Heart left ventricle (tissue), 16 donors: ENCODE data around the gene TMEM267. TPM values are rescaled to one million over a fixed set of nuclear protein-coding genes. Genes with fewer than 3 reads are reported as not detected.

ENCODE experiments used
- ATAC-seq, 4 donors: fragments of 200-7000 bp; cut with Tn5 transposase; one replicate each; pipeline ENCODE4 v1.9.1; 2020 to 2022; ENCODE audit warnings: moderate library complexity in 4 of 4, mild to moderate bottlenecking in 3 of 4, moderate number of reproducible peaks in 1 of 4
- DNase-seq, 5 donors: peaks; one replicate each; pipeline ENCODE4 v3.0.0-alpha.2; 2020
- H3K27ac ChIP-seq, 12 donors: fragments of 200-600 bp; sonication (generic) in 4 of 12; one replicate each; pipeline versions ENCODE4 v1.5.0 to v1.8.0; 2016 to 2022; ENCODE audit warnings: mild to moderate bottlenecking in 2 of 12
- H3K27me3 ChIP-seq, 9 donors: fragments of 200-600 bp; sonication (generic) in 2 of 9; one replicate each; pipeline versions ENCODE4 v1.5.1 to v1.8.0; 2016 to 2022; ENCODE audit warnings: mild to moderate bottlenecking in 3 of 9
- H3K36me3 ChIP-seq, 9 donors: fragments of 200-600 bp; sonication (generic) in 2 of 9; one replicate each; pipeline versions ENCODE4 v1.5.0 to v1.8.0; 2018 to 2022; ENCODE audit warnings: mild to moderate bottlenecking in 2 of 9
- H3K4me1 ChIP-seq, 12 donors: fragments of 200-600 bp; sonication (generic) in 4 of 12; one replicate each; pipeline versions ENCODE4 v1.5.0 to v1.8.0; 2016 to 2022; ENCODE audit warnings: mild to moderate bottlenecking in 3 of 12
- H3K4me3 ChIP-seq, 12 donors: fragments of 200-600 bp; sonication (generic) in 4 of 12; one replicate each; pipeline versions ENCODE4 v1.5.0 to v1.8.0; 2017 to 2022; ENCODE audit warnings: mild to moderate bottlenecking in 9 of 12, moderate library complexity in 4 of 12
- H3K9me3 ChIP-seq, 12 donors: fragments of 200-600 bp; sonication (generic) in 4 of 12; one replicate each; pipeline versions ENCODE4 v1.5.0 to v1.8.0; 2016 to 2022; ENCODE audit warnings: mild to moderate bottlenecking in 1 of 12
- CTCF ChIP-seq, 12 donors: fragments of 200-600 bp; sonication (generic) in 4 of 12; IDR thresholded peaks; one replicate each; pipeline versions ENCODE4 v1.5.0 to v1.8.0; 2018 to 2022; ENCODE audit warnings: antibody characterized with exemption in 12 of 12, mild to moderate bottlenecking in 5 of 12
- POLR2A ChIP-seq, 2 donors: fragments of 450-650 bp; IDR thresholded peaks; one replicate each; pipeline ENCODE4 v1.6.1; 2017; ENCODE audit warnings: antibody characterized with exemption in 2 of 2, mild to moderate bottlenecking in 2 of 2, moderate library complexity in 2 of 2
- WGBS, 4 donors: extraction: QIAGEN DNeasy Blood & Tissue Kit in 2 of 4; methylation state at CpG; one replicate each; pipeline versions ENCODE4 v1.1.5 to v1.1.7; 2013 to 2018; 5-methylcytosine and 5-hydroxymethylcytosine counted together
- intact Hi-C, 10 donors: fragments of 100-400 bp; cut with DNase I; formaldehyde crosslinking; loops; one replicate each; pipeline versions ENCODE4 v1.11.1 to v1.14.2; 2022
- polyA plus RNA-seq, 2 donors: library from polyadenylated mRNA; stranded (reverse); fragments of 200-250 nt; gene quantifications; one replicate each; pipeline ENCODE4 v1.2.3, GENCODE V29; 2013
- total RNA-seq, 9 donors: library from RNA; depleted of rRNA in 2 of 9; stranded (reverse); fragments of >200 nt in 2 of 9; fragmentation: NEBNext Ultra II Directional in 3 of 9; extraction: Animal tissue kit (Norgen Biotek cat#: 25700) in 3 of 9; gene quantifications; one replicate each; pipeline versions ENCODE4 v1.1.0 to v1.2.4, GENCODE V29; 2016 to 2023
- donor health status: ischemic (EF 13 %, LVEDD 7.1; RV severe dilation, severe dysfunction).
- donor health status: healthy with polysubstance abuse.
- donor health status: DM: no; HTN: yes; CAD: no.
- donor health status: DM: no; HTN: no; CAD: no.
- donor health status: ischemic (EF 25% LVEDD 6.9; RV normal size, moderate dysfunction).
- donor health status: ischemic (EF 25% LVEDD 5.7; RV mildly dilated, moderate dysfunction).
- donor health status: healthy.
- donor health status: DM: yes; HTN: yes; CAD: no.
- donor health status: ischemic (EF 35%, LVEDD 5.7; RV mildly dilated, moderate dysfunction).
- donor health status: nonischemic (EF 11% LVEDD 7.7; RV severe dilation, severe dysfunction).
- donor health status: DM: yes; HTN: yes; CAD: no.
- donor health status: PGD.
- donor health status: ischemic (EF 29% LVEDD 5.4; RV normal size, mild dysfunction).
- donor health status: nonischemic (EF 23%, LVEDD 6.1; RV moderate dilation, normal function).

Gene TMEM267
- total and polyA plus RNA-seq, 11 donors = 3.8 to 9.5 (median 6.8) TPM

- intact Hi-C loops = no loop called here
- TF ChIP-seq CTCF (IDR thresholded peaks at IDR 0.05) (no peak), POLR2A (IDR thresholded peaks at IDR 0.05) (no peak)
- Histone ChIP-seq H3K27me3 (no peaks in the 10 kb centered on the region), H3K36me3 (peaks cover 0 to 28% (median 24%) of the 10 kb centered on the region in 9 donors), H3K27ac (no peak overlapping the region), H3K4me1 (peaks cover 0 to 5% (median 3%) of the 10 kb centered on the region in 12 donors), H3K9me3 (no peaks in the 10 kb centered on the region), H3K4me3 (no peak overlapping the region)
- DNase-seq = no peak
- 90 to 97% (median 94%) methylated on average over 1 of the region's 1 CpG for WGBS, 4 donors
- ATAC-seq = no peak
Measured at GRCh38 chr5:43520615-43521014, 37.0 kb upstream of the TMEM267 start.

- intact Hi-C loops = loop anchor here in 4 of 10 donors (1.0 to 5.0 kb wide), 4 partner anchors 31 to 41 kb away; partner anchors contain the start of genes PAIP1 (in 1 of the 4) and TMEM267 (in 1 of the 4)
- ATAC-seq = no peak
- Histone ChIP-seq H3K9me3 (no peaks in the 10 kb centered on the region), H3K27ac (peak overlapping the region; percentile 18 to 97 (median 87)), H3K36me3 (no peaks in the 10 kb centered on the region), H3K4me3 (peak overlapping the region; percentile 44 to 83 (median 64)), H3K4me1 (peaks cover 0 to 21% (median 9%) of the 10 kb centered on the region in 12 donors), H3K27me3 (no peaks in the 10 kb centered on the region)
- TF ChIP-seq CTCF (IDR thresholded peaks at IDR 0.05) (no peak), POLR2A (IDR thresholded peaks at IDR 0.05) (no peak)
- 26 to 37% (median 31%) methylated on average over 1 of the region's 1 CpG for WGBS, 4 donors
- DNase-seq = no peak
Measured at GRCh38 chr5:43515678-43516048, 32.0 kb upstream of the TMEM267 start.

- DNase-seq (peak; percentile 96 to 98 (median 97)), ATAC-seq (peak; percentile 100)
- peak in 1 of 2 donors; percentile 59 for TF ChIP-seq POLR2A (IDR thresholded peaks at IDR 0.05)
- TF ChIP-seq CTCF (IDR thresholded peaks at IDR 0.05) = peak in 4 of 12 donors; percentile 3 to 19 (median 12)
- no peaks in the 10 kb centered on the region for H3K36me3 ChIP-seq
- H3K4me3 ChIP-seq = peak within 1 kb of the TSS; percentile 44 to 83 (median 64)
- WGBS, 4 donors = 0 to 1% (median 0%) methylated on average over 26 to 35 of the region's 35 CpGs
- no peaks in the 10 kb centered on the region for H3K9me3 ChIP-seq
- intact Hi-C loops = loop anchor here in 3 of 10 donors (1.0 to 5.0 kb wide), 3 partner anchors 31 to 37 kb away; partner anchors contain the start of gene TMEM267 (in 1 of the 3)
- H3K4me1 ChIP-seq = peaks cover 0 to 21% (median 9%) of the 10 kb centered on the region in 12 donors
- peak within 1 kb of the TSS; percentile 18 to 97 (median 87) for H3K27ac ChIP-seq
- no peaks in the 10 kb centered on the region for H3K27me3 ChIP-seq
Measured at GRCh38 chr5:43514816-43515677, 31.4 kb upstream of the TMEM267 start, which contains the start of gene C5orf34. C5orf34 (minus strand) TSS chr5:43515148; CDS start chr5:43509339, 5,809 bp downstream.

- ATAC-seq (peak in 1 of 4 donors; percentile 20), DNase-seq (no peak)
- TF ChIP-seq CTCF (IDR thresholded peaks at IDR 0.05) (no peak), POLR2A (IDR thresholded peaks at IDR 0.05) (no peak)
- H3K27ac ChIP-seq = peak overlapping the region in 10 of 12 donors; percentile 77 to 97 (median 87)
- WGBS, 4 donors = 0 to 2% (median 1%) methylated on average over 6 of the region's 6 CpGs
- peak overlapping the region; percentile 44 to 83 (median 64) for H3K4me3 ChIP-seq
- no peaks in the 10 kb centered on the region for H3K36me3 ChIP-seq
- no peaks in the 10 kb centered on the region for H3K27me3 ChIP-seq
- H3K4me1 ChIP-seq = peaks cover 0 to 21% (median 9%) of the 10 kb centered on the region in 12 donors
- no peaks in the 10 kb centered on the region for H3K9me3 ChIP-seq
- intact Hi-C loops = loop anchor here in 1 of 10 donors (2.0 kb wide), 1 partner anchor 32 kb away; the partner anchor contains the start of gene TMEM267
Measured at GRCh38 chr5:43514471-43514815, 30.8 kb upstream of the TMEM267 start.
